Measurements from ENCODE around the gene C6orf15.

C6orf15 gene

DNA sequence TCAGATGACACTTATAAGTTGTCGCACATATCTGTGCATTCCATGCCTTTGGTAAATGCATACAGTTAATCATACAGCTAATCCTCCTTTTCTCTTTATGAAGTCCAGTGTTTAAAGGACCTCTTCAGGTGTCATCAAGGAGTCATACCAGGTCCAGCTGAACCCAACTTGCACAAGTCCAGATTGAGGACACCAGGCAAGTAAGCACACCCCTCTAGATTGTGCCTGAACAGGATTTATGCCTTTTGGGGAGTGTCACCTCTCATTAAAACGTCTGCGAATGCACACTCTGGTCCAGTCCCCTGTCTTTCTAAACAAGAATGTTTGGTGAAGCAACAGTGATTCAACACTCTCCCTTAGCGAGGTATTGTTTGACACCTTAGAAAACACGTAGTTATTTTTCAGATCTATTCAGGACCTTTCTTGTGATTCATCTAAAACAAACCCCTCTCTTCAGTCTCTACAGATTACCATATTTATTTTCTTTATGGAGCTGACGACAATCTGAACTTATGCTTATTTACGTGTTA is 48.4 kb downstream of the C6orf15 start:
- TF ChIP-seq, protein P1, sequence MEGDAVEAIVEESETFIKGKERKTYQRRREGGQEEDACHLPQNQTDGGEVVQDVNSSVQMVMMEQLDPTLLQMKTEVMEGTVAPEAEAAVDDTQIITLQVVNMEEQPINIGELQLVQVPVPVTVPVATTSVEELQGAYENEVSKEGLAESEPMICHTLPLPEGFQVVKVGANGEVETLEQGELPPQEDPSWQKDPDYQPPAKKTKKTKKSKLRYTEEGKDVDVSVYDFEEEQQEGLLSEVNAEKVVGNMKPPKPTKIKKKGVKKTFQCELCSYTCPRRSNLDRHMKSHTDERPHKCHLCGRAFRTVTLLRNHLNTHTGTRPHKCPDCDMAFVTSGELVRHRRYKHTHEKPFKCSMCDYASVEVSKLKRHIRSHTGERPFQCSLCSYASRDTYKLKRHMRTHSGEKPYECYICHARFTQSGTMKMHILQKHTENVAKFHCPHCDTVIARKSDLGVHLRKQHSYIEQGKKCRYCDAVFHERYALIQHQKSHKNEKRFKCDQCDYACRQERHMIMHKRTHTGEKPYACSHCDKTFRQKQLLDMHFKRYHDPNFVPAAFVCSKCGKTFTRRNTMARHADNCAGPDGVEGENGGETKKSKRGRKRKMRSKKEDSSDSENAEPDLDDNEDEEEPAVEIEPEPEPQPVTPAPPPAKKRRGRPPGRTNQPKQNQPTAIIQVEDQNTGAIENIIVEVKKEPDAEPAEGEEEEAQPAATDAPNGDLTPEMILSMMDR (conservative IDR thresholded peaks at IDR 0.05): no peak
- no peak overlapping the region for H3K27ac ChIP-seq

Data from VCaP (cell line).